GM19239 (cell line): ENCODE data around the gene SLC6A8.
"Not testable (repeated sequence)": the region's sequence is repeated elsewhere in the genome, so short reads cannot be mapped to it uniquely, and the experiment has no call there.

ENCODE experiments used
- DNase-seq: peaks from one replicate; pipeline ENCODE4 v3.0.0; 2011; ENCODE audit warnings: low spot score; ENCODE audit not compliant: insufficient read length
- FAIRE-seq: peaks from 2 replicates; lab custom pipeline; 2011; peaks lifted over from hg19 to GRCh38; lab: Jason Lieb, UNC

Gene SLC6A8

GRCh38 chrX:153670748-153671588 lies 16.8 kb upstream of the SLC6A8 start:
- FAIRE-seq = no peak
- no peak for DNase-seq

GRCh38 chrX:153671589-153672530 lies 15.9 kb upstream of the SLC6A8 start:
- no peak for FAIRE-seq

GRCh38 chrX:153672531-153673427 lies 14.9 kb upstream of the SLC6A8 start:
- no peak for FAIRE-seq

More at GRCh38 chrX:153671589-153672530, 15.9 kb upstream of the SLC6A8 start:
- DNase-seq = no peak

GRCh38 chrX:153673428-153674218 lies 14.1 kb upstream of the SLC6A8 start, which contains the start of gene PNCK:
PNCK (minus strand) TSS chrX:153673813; CDS start chrX:153673076, 737 bp downstream.
- DNase-seq = no peak
- FAIRE-seq = no peak

More at GRCh38 chrX:153672531-153673427, 14.9 kb upstream of the SLC6A8 start:
- no peak for DNase-seq

- DNase-seq = no peak
- FAIRE-seq = no peak
Measured at GRCh38 chrX:153674219-153674851, 13.4 kb upstream of the SLC6A8 start.

- FAIRE-seq (no peak), DNase-seq (no peak)
Measured at GRCh38 chrX:153681175-153681574, 6.6 kb upstream of the SLC6A8 start.

GRCh38 chrX:153683486-153683885 lies 4.2 kb upstream of the SLC6A8 start:
- FAIRE-seq, DNase-seq: not testable (repeated sequence)

- no peak for FAIRE-seq
- DNase-seq = no peak
Measured at GRCh38 chrX:153684467-153685155, 3.1 kb upstream of the SLC6A8 start.

GRCh38 chrX:153685156-153685536 lies 2.6 kb upstream of the SLC6A8 start:
- FAIRE-seq (no peak), DNase-seq (no peak)

- no peak for DNase-seq
- FAIRE-seq = no peak
Measured at GRCh38 chrX:153685751-153686696, 1.7 kb upstream of the SLC6A8 start.

GRCh38 chrX:153686711-153687110 lies 1.0 kb upstream of the SLC6A8 start:
- no peak for DNase-seq
- no peak for FAIRE-seq

GRCh38 chrX:153688071-153688470 lies 345 bp downstream of the SLC6A8 start:
- FAIRE-seq (no peak), DNase-seq (no peak)

GRCh38 chrX:153688506-153688905 lies 780 bp downstream of the SLC6A8 start:
- DNase-seq (no peak), FAIRE-seq (no peak)

GRCh38 chrX:153688911-153689590 lies 1.3 kb downstream of the SLC6A8 start:
- DNase-seq = no peak

GRCh38 chrX:153689654-153690465 lies 2.1 kb downstream of the SLC6A8 start:
- FAIRE-seq = no peak
- DNase-seq = no peak

More at GRCh38 chrX:153688911-153689590, 1.3 kb downstream of the SLC6A8 start:
- no peak for FAIRE-seq

GRCh38 chrX:153690466-153690865 lies 2.7 kb downstream of the SLC6A8 start:
- DNase-seq (no peak), FAIRE-seq (no peak)
